ENCODE data around the gene NTM.

- no peak for TF ChIP-seq CTCF (IDR thresholded peaks at IDR 0.05)
- TF ChIP-seq POLR2A (IDR thresholded peaks at IDR 0.05), result no peak
- no peak for TF ChIP-seq POLR2AphosphoS5 (IDR thresholded peaks at IDR 0.05)
Measured at GRCh38 chr11:131411636-131412035, 41.2 kb downstream of the NTM start.

All from breast epithelium (tissue), 3 donors.